HepG2 (cell line): ENCODE measurements around the gene SLC13A5. TPM values are rescaled to one million over a fixed set of nuclear protein-coding genes. Genes with fewer than 3 reads are reported as not detected.

Experiments used
- ATAC-seq: fragments of 200-7000 bp; cut with Tn5 transposase; 3 replicates; pipeline ENCODE4 v1.9.1; 2020; ENCODE audit warnings: mild to moderate bottlenecking, moderate library complexity
- BruUV-seq: library from RNA; stranded (reverse); fragments of 400-500 nt; replicated peaks from 2 replicates; lab custom pipeline; 2021; lab: Mats Ljungman, UMichigan
- CTCF ChIA-PET: fragments of 300-600 bp; formaldehyde crosslinking; extraction: SDS; loops from one replicate; lab custom pipeline; 2021; ENCODE audit warnings: low total read pairs, inconsistent platforms, low intra/inter-chr PET ratio; lab: Yijun Ruan, JAX
- POLR2A ChIA-PET: fragments of 350-600 bp; sonication (Branson Sonifier 250); formaldehyde crosslinking; loops from one replicate; lab custom pipeline; 2020; ENCODE audit warnings: antibody characterized with exemption, inconsistent platforms; lab: Yijun Ruan, JAX
- DNase-seq: peaks from one replicate; pipeline ENCODE4 v3.0.0-alpha.2; 2015; ENCODE audit warnings: low spot score
- FAIRE-seq: peaks from 3 replicates; lab custom pipeline; 2011; peaks lifted over from hg19 to GRCh38; lab: Jason Lieb, UNC
- H2AFZ ChIP-seq: one replicate; pipeline ENCODE4 v1.6.1; 2011; ENCODE audit warnings: low read length, inconsistent platforms
- H3K27ac ChIP-seq: fragments of 300-600 bp; 3 replicates; pipeline ENCODE4 v1.8.0; 2011; ENCODE audit warnings: mixed run types, mild to moderate bottlenecking, mixed read lengths, low read length, inconsistent platforms; ENCODE audit not compliant: insufficient read depth; ENCODE audit errors: extremely low read length
- H3K27me3 ChIP-seq, 2 experiments: fragments of 200-600 bp in 1 of 2; 2 replicates in 1 of 2; 3 replicates in 1 of 2; pipeline versions ENCODE4 v1.6.0 to v1.8.0; 2011; ENCODE audit warnings: low read length in 2 of 2, mild to moderate bottlenecking in 2 of 2, moderate library complexity in 2 of 2, inconsistent platforms in 1 of 2; ENCODE audit not compliant: insufficient read depth in 2 of 2, control insufficient read depth in 1 of 2
- H3K36me3 ChIP-seq, 2 experiments: fragments of 200-600 bp in 1 of 2; replicated peaks in 1 of 2; 2 replicates in 1 of 2; 3 replicates in 1 of 2; pipeline versions ENCODE4 v1.5.1 to v1.8.0; 2011; ENCODE audit warnings: low read length in 2 of 2, inconsistent platforms in 1 of 2; ENCODE audit not compliant: insufficient read depth in 2 of 2, control insufficient read depth in 1 of 2
- H3K4me1 ChIP-seq: 2 replicates; pipeline ENCODE4 v1.5.1; 2012; ENCODE audit warnings: low read length, inconsistent platforms; ENCODE audit not compliant: insufficient read depth
- H3K4me2 ChIP-seq: 2 replicates; pipeline ENCODE4 v1.6.0; 2011; ENCODE audit warnings: low read depth, low read length, inconsistent platforms
- H3K4me3 ChIP-seq, 3 experiments: fragments of 200-600 bp in 1 of 3; sonication (generic), shearing (Covaris generic) in 1 of 3; replicated peaks in 1 of 3; 2 replicates each; pipeline ENCODE4 v1.5.1; 2011 to 2016; ENCODE audit warnings: low read length in 3 of 3, inconsistent platforms in 2 of 3, low read depth in 2 of 3, mild to moderate bottlenecking in 2 of 3, control low read depth in 1 of 3, mixed read lengths in 1 of 3; ENCODE audit not compliant: insufficient read depth in 1 of 3
- H3K79me2 ChIP-seq: one replicate; pipeline ENCODE4 v1.6.1; 2011; ENCODE audit warnings: low read length, inconsistent platforms; ENCODE audit not compliant: insufficient read depth
- H3K9ac ChIP-seq: 2 replicates; pipeline ENCODE4 v1.6.0; 2011; ENCODE audit warnings: mild to moderate bottlenecking, low read depth, low read length, inconsistent platforms; ENCODE audit not compliant: insufficient read depth
- H3K9me3 ChIP-seq: 2 replicates; pipeline ENCODE4 v1.5.1; 2012; ENCODE audit warnings: mild to moderate bottlenecking, low read length
- H4K20me1 ChIP-seq: 2 replicates; pipeline ENCODE4 v1.6.0; 2011; ENCODE audit warnings: inconsistent platforms, mild to moderate bottlenecking, low read length, moderate library complexity; ENCODE audit not compliant: insufficient read depth
- HNF4A ChIP-seq: sonication (generic); formaldehyde crosslinking; IDR thresholded peaks from 2 replicates; pipeline ENCODE4 v1.4.0; 2020; ENCODE audit warnings: missing genetic modification reagents
- ZBTB3 ChIP-seq: sonication (generic); formaldehyde crosslinking; IDR thresholded peaks from 2 replicates; pipeline ENCODE4 v1.4.0; 2020; ENCODE audit warnings: low read depth, mild to moderate bottlenecking, moderate library complexity, missing genetic modification reagents, borderline replicate concordance
- WGBS: methylation state at CpG from one replicate; pipeline ENCODE4 v1.1.6; 2017; ENCODE audit warnings: low lambda C conversion rate; 5-methylcytosine and 5-hydroxymethylcytosine counted together
- in situ Hi-C: cut with HindIII; loops from 2 replicates; pipeline ENCODE4 v1.10.0; 2017; ENCODE audit warnings: low pct_unique_long_range_greater_than_20kb; ENCODE audit not compliant: extremely low pct_ligation_motif_present
- intact Hi-C: fragments of 100-400 bp; cut with micrococcal nuclease; formaldehyde crosslinking; loops from one replicate; pipeline ENCODE4 v1.10.0; 2022; ENCODE audit not compliant: unreplicated experiment
- polyA plus RNA-seq, 8 experiments: library from polyadenylated mRNA; depleted of rRNA in 3 of 8; stranded (reverse) in 7 of 8; unstranded in 1 of 8; fragments of >200 nt; fragmentation: Illumina TruSeq in 4 of 8; extraction: Trizol in 4 of 8; gene quantifications; 2 replicates each; pipeline versions ENCODE4 v1.2.1 to v1.2.3, GENCODE V29; 2011 to 2016; ENCODE audit warnings: low read depth in 4 of 8, missing spikeins in 1 of 8, mixed read lengths in 1 of 8; ENCODE audit not compliant: insufficient read depth in 1 of 8
- total RNA-seq, 5 experiments: library from RNA; depleted of rRNA; stranded (reverse); fragments of >200 nt; fragmentation: Illumina TruSeq; extraction: Trizol; gene quantifications; 2 replicates each; pipeline ENCODE4 v1.2.3, GENCODE V29; 2016; ENCODE audit warnings: low read depth in 1 of 5
- TF ChIP-seq, protein P1 (sequence below): sonication (generic); formaldehyde crosslinking; IDR thresholded peaks from 2 replicates; pipeline ENCODE4 v1.8.0; 2023; ENCODE audit warnings: mild to moderate bottlenecking, missing genetic modification reagents
- TF ChIP-seq, protein P2 (sequence below): sonication (generic); formaldehyde crosslinking; IDR thresholded peaks from 2 replicates; pipeline ENCODE4 v1.5.0; 2020; ENCODE audit warnings: missing genetic modification reagents
- TF ChIP-seq, protein P3 (sequence below): IDR thresholded peaks from 2 replicates; pipeline ENCODE4 v1.6.1; 2016; ENCODE audit warnings: mild to moderate bottlenecking, missing biosample characterization, missing genetic modification reagents

Gene SLC13A5
- total and polyA plus RNA-seq, 2 of the 13 experiments (the other 11 are each of a cell fraction or from before 2014, with no cell fraction given) = 42.8 to 310 TPM

DNA sequence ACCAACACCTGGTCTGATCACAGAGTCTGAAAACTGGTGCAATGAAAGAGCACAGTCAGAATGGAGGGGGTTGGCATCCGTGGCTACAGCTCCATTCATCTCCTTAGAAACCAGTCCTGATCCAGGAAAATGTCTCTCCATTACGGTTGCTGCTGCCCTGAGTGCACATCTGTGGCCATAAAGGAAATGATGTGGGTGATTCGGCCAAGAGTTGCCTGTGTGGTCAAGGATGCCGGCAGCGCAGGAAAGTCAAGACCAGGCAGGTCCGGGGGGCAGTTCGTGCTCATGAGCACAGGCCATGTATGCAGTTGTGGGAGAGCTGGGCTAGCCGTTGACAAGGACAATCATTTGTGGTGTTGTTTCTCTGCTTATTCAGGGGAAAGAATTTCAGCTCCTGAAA lies 48.6 kb upstream of the SLC13A5 start (continued):
- TF ChIP-seq, protein P1, sequence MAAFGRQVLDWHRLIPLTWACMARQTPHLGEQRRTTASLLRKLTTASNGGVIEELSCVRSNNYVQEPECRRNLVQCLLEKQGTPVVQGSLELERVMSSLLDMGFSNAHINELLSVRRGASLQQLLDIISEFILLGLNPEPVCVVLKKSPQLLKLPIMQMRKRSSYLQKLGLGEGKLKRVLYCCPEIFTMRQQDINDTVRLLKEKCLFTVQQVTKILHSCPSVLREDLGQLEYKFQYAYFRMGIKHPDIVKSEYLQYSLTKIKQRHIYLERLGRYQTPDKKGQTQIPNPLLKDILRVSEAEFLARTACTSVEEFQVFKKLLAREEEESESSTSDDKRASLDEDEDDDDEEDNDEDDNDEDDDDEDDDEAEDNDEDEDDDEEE (CRISPR knock-in tag) = no peak
- TF ChIP-seq ZBTB3 (CRISPR knock-in tag) = no peak
- TF ChIP-seq, protein P2, sequence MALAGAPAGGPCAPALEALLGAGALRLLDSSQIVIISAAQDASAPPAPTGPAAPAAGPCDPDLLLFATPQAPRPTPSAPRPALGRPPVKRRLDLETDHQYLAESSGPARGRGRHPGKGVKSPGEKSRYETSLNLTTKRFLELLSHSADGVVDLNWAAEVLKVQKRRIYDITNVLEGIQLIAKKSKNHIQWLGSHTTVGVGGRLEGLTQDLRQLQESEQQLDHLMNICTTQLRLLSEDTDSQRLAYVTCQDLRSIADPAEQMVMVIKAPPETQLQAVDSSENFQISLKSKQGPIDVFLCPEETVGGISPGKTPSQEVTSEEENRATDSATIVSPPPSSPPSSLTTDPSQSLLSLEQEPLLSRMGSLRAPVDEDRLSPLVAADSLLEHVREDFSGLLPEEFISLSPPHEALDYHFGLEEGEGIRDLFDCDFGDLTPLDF (CRISPR knock-in tag) = no peak

DNA sequence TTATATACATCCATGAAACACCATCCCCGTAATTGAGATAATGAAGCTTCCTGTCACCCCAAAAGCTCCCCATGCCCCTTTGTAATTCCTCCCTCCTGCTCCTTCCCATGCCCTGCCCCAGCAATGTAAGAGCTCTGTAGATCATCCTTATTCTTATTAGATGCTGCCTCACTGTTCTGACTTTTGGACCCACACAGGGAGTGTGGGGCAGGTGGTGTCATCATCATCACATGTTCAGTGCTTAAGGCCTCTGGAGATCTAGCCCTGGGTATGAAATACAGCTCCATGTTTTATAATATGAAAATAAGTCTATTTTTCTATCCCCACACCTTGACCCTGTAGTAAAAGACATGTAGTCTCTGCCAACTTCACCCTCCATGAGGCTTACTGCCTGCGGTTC lies 44.6 kb upstream of the SLC13A5 start:
- H3K27ac ChIP-seq = no peak overlapping the region
- CTCF ChIA-PET = no interaction called here
- intact Hi-C loops = no loop called here
- in situ Hi-C loops = no loop called here
- 0 out of 2 replicates have a peak, but pooled peaks have one; percentile 13 for TF ChIP-seq HNF4A (CRISPR knock-in tag)
- TF ChIP-seq, protein P3, sequence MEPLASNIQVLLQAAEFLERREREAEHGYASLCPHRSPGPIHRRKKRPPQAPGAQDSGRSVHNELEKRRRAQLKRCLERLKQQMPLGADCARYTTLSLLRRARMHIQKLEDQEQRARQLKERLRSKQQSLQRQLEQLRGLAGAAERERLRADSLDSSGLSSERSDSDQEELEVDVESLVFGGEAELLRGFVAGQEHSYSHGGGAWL (CRISPR knock-in tag) = no peak
- TF ChIP-seq, all 625 proteins: peak for 1
- H3K27me3 ChIP-seq = no peaks in the 10 kb centered on the region; a peak in 1 of 5 replicates
- ATAC-seq = no peak
- 85% methylated on average over 2 of the region's 2 CpGs for WGBS
- no peaks in the 10 kb centered on the region for H4K20me1 ChIP-seq
- no peaks in the 10 kb centered on the region for H3K36me3 ChIP-seq
- POLR2A ChIA-PET = no interaction called here
- H3K4me2 ChIP-seq = no peak overlapping the region
- no peak for FAIRE-seq
- no peaks in the 10 kb centered on the region for H3K79me2 ChIP-seq
- BruUV-seq = no TSS peak
- H3K9me3 ChIP-seq = no peaks in the 10 kb centered on the region
- DNase-seq = no peak
- no peak overlapping the region for H2AFZ ChIP-seq
- H3K4me1 ChIP-seq = peaks cover 33% of the 10 kb centered on the region
- H3K4me3 ChIP-seq = no peak overlapping the region
- no peak overlapping the region for H3K9ac ChIP-seq
